ENCODE results near the gene IL13RA1.

- TF ChIP-seq CTCF (IDR thresholded peaks at IDR 0.05) (no peak), POLR2A (IDR thresholded peaks at IDR 0.05) (no peak)
These were observed 2.6 kb upstream of the IL13RA1 start for GRCh38 chrX:118724775-118725174.
